Suprapubic skin (tissue), 4 donors: ENCODE data around the gene ZNF692.

Experiments used
- CTCF ChIP-seq, 2 donors: fragments of 200-600 bp in 1 of 2; fragments of 450-650 bp in 1 of 2; sonication (generic) in 1 of 2; IDR thresholded peaks; one replicate each; pipeline ENCODE4 v1.5.1; 2016 to 2019; ENCODE audit warnings: antibody characterized with exemption in 2 of 2, mild to moderate bottlenecking in 1 of 2, moderate library complexity in 1 of 2
- EP300 ChIP-seq: sonication (generic); formaldehyde crosslinking; IDR thresholded peaks from one replicate; pipeline ENCODE4 v1.6.1; 2017; ENCODE audit warnings: antibody characterized with exemption
- POLR2AphosphoS5 ChIP-seq, 3 donors: sonication (generic); formaldehyde crosslinking; IDR thresholded peaks; one replicate each; pipeline ENCODE4 v1.6.1; 2017; ENCODE audit warnings: antibody characterized with exemption in 3 of 3

GRCh38 chr1:248824301-248824700 lies 34.6 kb downstream of the ZNF692 start:
- TF ChIP-seq CTCF (IDR thresholded peaks at IDR 0.05) (no peak), EP300 (no peak), POLR2AphosphoS5 (IDR thresholded peaks at IDR 0.05) (no peak)
